Testis (tissue), 3 donors: Measurements from ENCODE around the gene ROMO1. TPM values are rescaled to one million over a fixed set of nuclear protein-coding genes. Genes with fewer than 3 reads are reported as not detected.

Source experiments
- DNase-seq: peaks from one replicate; pipeline ENCODE4 v3.0.0-alpha.2; 2019
- H3K27ac ChIP-seq, 2 donors: fragments of 200-600 bp; sonication (generic); one replicate each; pipeline ENCODE4 v1.5.1; 2019
- H3K27me3 ChIP-seq: fragments of 200-600 bp; sonication (generic); one replicate; pipeline ENCODE4 v1.5.1; 2019
- H3K36me3 ChIP-seq: fragments of 200-600 bp; sonication (generic); one replicate; pipeline ENCODE4 v1.5.1; 2017; ENCODE audit warnings: low read depth; ENCODE audit errors: missing control alignments
- H3K4me1 ChIP-seq: fragments of 200-600 bp; sonication (generic); one replicate; pipeline ENCODE4 v1.5.1; 2019
- H3K4me3 ChIP-seq, 2 donors: fragments of 200-600 bp; sonication (generic); one replicate each; pipeline ENCODE4 v1.5.1; 2017 to 2019
- H3K9me3 ChIP-seq: fragments of 200-600 bp; sonication (generic); one replicate; pipeline ENCODE4 v1.5.1; 2017
- CTCF ChIP-seq, 3 experiments: fragments of 450-650 bp in 2 of 3; fragments of 200-600 bp in 1 of 3; sonication (generic) in 1 of 3; IDR thresholded peaks; one replicate each; pipeline ENCODE4 v1.5.1; 2016 to 2019; ENCODE audit warnings: antibody characterized with exemption in 3 of 3, mild to moderate bottlenecking in 2 of 3, moderate library complexity in 1 of 3
- POLR2A ChIP-seq: fragments of 450-650 bp; IDR thresholded peaks from one replicate; pipeline ENCODE4 v1.6.1; 2017; ENCODE audit warnings: antibody characterized with exemption, mild to moderate bottlenecking, moderate library complexity
- WGBS, 2 donors: methylation state at CpG; one replicate each; pipeline ENCODE4 v1.1.5; 2018; 5-methylcytosine and 5-hydroxymethylcytosine counted together
- intact Hi-C: fragments of 100-400 bp; cut with DNase I; formaldehyde crosslinking; loops from one replicate; pipeline ENCODE4 v1.15.1; 2023; ENCODE audit warnings: low total_unique reads
- polyA plus RNA-seq: library from polyadenylated mRNA; stranded (reverse); fragments of 350-450 nt; fragmentation: Illumina TruSeq; extraction: RNeasy Lipid Tissue Mini Kit (QIAGEN cat#74804); gene quantifications from one replicate; pipeline ENCODE4 v1.2.3, GENCODE V29; 2014; ENCODE audit warnings: low read depth, low replicate concordance; ENCODE audit not compliant: insufficient read depth
- total RNA-seq, 2 donors: library from RNA; depleted of rRNA; stranded (reverse); fragments of >200 nt; gene quantifications; one replicate each; pipeline ENCODE4 v1.2.3, GENCODE V29; 2016

ROMO1 gene
- total and polyA plus RNA-seq, 3 donors from 2014 or later = 160 to 276 (median 200) TPM

GRCh38 chr20:35661053-35661452 is 38.2 kb upstream of the ROMO1 start:
- WGBS, 2 donors = 75% methylated on average over 2 of the region's 2 CpGs
- Histone ChIP-seq H3K9me3 (no peaks in the 10 kb centered on the region), H3K27ac (no peak overlapping the region), H3K27me3 (no peaks in the 10 kb centered on the region), H3K36me3 (no peaks in the 10 kb centered on the region), H3K4me3 (no peak overlapping the region), H3K4me1 (peaks cover 16% of the 10 kb centered on the region)
- no peak for DNase-seq
- TF ChIP-seq POLR2A = no peak
- TF ChIP-seq CTCF (IDR thresholded peaks at IDR 0.05) = no peak
- intact Hi-C loops = no loop called here

GRCh38 chr20:35661908-35662307 is 37.3 kb upstream of the ROMO1 start:
- H3K9me3 ChIP-seq = no peaks in the 10 kb centered on the region
- no peaks in the 10 kb centered on the region for H3K36me3 ChIP-seq
- intact Hi-C loops = no loop called here
- 24 to 26% methylated on average over 3 of the region's 3 CpGs for WGBS, 2 donors
- H3K27ac ChIP-seq = peak overlapping the region in 1 of 2 donors; percentile 31
- DNase-seq = no peak
- peaks cover 16% of the 10 kb centered on the region for H3K4me1 ChIP-seq
- H3K4me3 ChIP-seq = no peak overlapping the region
- H3K27me3 ChIP-seq = no peaks in the 10 kb centered on the region
- TF ChIP-seq POLR2A = no peak
- TF ChIP-seq CTCF (IDR thresholded peaks at IDR 0.05) = no peak

GRCh38 chr20:35662551-35662950 is 36.7 kb upstream of the ROMO1 start:
- WGBS, 2 donors = 25 to 33% methylated on average over 2 of the region's 2 CpGs
- DNase-seq = no peak
- TF ChIP-seq CTCF (IDR thresholded peaks at IDR 0.05) (no peak), POLR2A (no peak)
- Histone ChIP-seq H3K4me1 (peaks cover 16% of the 10 kb centered on the region), H3K27ac (peak overlapping the region in 1 of 2 donors; percentile 97), H3K36me3 (no peaks in the 10 kb centered on the region), H3K9me3 (no peaks in the 10 kb centered on the region), H3K4me3 (no peak overlapping the region), H3K27me3 (no peaks in the 10 kb centered on the region)
- intact Hi-C loops = no loop called here

GRCh38 chr20:35663516-35664465 is 35.4 kb upstream of the ROMO1 start:
- peaks cover 16% of the 10 kb centered on the region for H3K4me1 ChIP-seq
- 0 to 1% methylated on average over 28 of the region's 28 CpGs for WGBS, 2 donors

More at GRCh38 chr20:35663516-35664465, 35.4 kb upstream of the ROMO1 start:
- DNase-seq = peak; percentile 78
- no peaks in the 10 kb centered on the region for H3K36me3 ChIP-seq
- peak overlapping the region; percentile 96 to 97 for H3K4me3 ChIP-seq
- H3K27ac ChIP-seq = peak overlapping the region; percentile 97 to 99
- no peaks in the 10 kb centered on the region for H3K27me3 ChIP-seq
- TF ChIP-seq POLR2A = no peak
- TF ChIP-seq CTCF (IDR thresholded peaks at IDR 0.05) = no peak
- intact Hi-C loops = no loop called here
- H3K9me3 ChIP-seq = no peaks in the 10 kb centered on the region
